ENCODE measurements around the gene LRCH1. TPM values are rescaled to one million over a fixed set of nuclear protein-coding genes. Genes with fewer than 3 reads are reported as not detected.

LRCH1 gene
- total RNA-seq, 1 donor from 2014 or later, result 2.9 TPM

DNA sequence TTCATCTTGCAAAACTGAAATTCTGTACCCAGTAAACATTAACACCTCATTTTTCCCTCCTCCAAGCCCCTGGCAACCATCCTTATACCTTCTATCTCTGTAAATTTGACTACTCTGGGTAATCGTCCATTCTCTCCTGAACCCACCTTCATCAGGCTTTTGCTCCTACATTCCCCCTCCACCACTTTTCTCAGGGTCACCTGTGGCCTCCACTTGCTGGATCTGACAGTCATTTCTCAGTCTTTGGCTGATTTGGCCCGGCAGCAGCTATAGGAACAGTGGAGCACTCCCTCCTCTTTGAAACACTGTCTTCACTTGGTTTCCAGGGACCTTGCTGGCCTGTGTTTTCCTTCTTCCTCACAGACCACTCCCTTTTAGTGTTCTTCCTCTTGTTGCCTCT lies 83.5 kb downstream of the LRCH1 start:
- Histone ChIP-seq H3K27me3 (no peaks in the 10 kb centered on the region), H3K27ac (no peak overlapping the region), H3K4me3 (no peak overlapping the region), H3K4me1 (peaks cover 11% of the 10 kb centered on the region), H2AFZ (replicated peaks) (no peak overlapping the region), H3K9me3 (ENCODE audit: low read depth) (no peaks in the 10 kb centered on the region), H3K9ac (no peak overlapping the region), H3K36me3 (no peaks in the 10 kb centered on the region), H3K4me2 (no peak overlapping the region), H4K20me1 (ENCODE audit: low read depth) (no peaks in the 10 kb centered on the region), H3F3A (ENCODE audit: low read depth) (no peaks in the 10 kb centered on the region), H3K79me2 (ENCODE audit: low read depth) (no peaks in the 10 kb centered on the region)
- Mint-ChIP-seq H3K4me1 (peaks cover 16% of the 10 kb centered on the region), H3K9me3 (no peaks in the 10 kb centered on the region), H3K27me3 (ENCODE audit: insufficient read depth, low read depth) (peaks cover 4% of the 10 kb centered on the region), H3K4me3 (no peak overlapping the region), H3K36me3 (no peaks in the 10 kb centered on the region), H3K27ac (no peak overlapping the region)
- TF ChIP-seq, protein P1, sequence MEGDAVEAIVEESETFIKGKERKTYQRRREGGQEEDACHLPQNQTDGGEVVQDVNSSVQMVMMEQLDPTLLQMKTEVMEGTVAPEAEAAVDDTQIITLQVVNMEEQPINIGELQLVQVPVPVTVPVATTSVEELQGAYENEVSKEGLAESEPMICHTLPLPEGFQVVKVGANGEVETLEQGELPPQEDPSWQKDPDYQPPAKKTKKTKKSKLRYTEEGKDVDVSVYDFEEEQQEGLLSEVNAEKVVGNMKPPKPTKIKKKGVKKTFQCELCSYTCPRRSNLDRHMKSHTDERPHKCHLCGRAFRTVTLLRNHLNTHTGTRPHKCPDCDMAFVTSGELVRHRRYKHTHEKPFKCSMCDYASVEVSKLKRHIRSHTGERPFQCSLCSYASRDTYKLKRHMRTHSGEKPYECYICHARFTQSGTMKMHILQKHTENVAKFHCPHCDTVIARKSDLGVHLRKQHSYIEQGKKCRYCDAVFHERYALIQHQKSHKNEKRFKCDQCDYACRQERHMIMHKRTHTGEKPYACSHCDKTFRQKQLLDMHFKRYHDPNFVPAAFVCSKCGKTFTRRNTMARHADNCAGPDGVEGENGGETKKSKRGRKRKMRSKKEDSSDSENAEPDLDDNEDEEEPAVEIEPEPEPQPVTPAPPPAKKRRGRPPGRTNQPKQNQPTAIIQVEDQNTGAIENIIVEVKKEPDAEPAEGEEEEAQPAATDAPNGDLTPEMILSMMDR (IDR thresholded peaks at IDR 0.05), result no peak
- TF ChIP-seq EZH2phosphoT487 (IDR thresholded peaks at IDR 0.05), result no peak
- TF ChIP-seq EZH2 (IDR thresholded peaks at IDR 0.05), result no peak
- no peak for DNase-seq (ENCODE audit: low spot score)

DNA sequence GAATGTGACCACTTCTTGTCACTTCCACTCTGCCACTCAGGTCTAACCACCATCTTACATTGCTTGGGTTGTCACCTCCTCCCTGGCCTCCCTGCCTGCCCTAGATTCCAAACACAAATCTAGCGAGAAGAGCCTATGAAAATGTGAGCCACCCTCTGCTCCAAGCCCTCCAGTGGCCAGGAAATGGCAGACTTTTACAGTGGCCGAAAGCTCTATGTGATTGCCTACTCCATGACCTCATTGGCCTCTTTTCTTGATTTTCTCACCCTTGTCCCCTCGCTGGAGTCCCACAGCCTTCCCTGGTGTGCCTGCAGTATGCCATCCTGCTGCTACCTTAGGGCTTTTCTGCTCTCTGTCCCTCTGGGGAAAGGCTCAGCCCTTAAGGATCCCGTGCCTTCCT lies 84.2 kb downstream of the LRCH1 start:
- TF ChIP-seq EZH2phosphoT487 (IDR thresholded peaks at IDR 0.05) (no peak), EZH2 (IDR thresholded peaks at IDR 0.05) (no peak)
- TF ChIP-seq, protein P1 (IDR thresholded peaks at IDR 0.05), result no peak
- H3K36me3 ChIP-seq, result no peaks in the 10 kb centered on the region
- DNase-seq (ENCODE audit: low spot score), result no peak
- Mint-ChIP-seq H3K9me3 (no peaks in the 10 kb centered on the region), H3K4me1 (peaks cover 16% of the 10 kb centered on the region), H3K27ac (no peak overlapping the region), H3K4me3 (no peak overlapping the region), H3K36me3 (no peaks in the 10 kb centered on the region), H3K27me3 (ENCODE audit: insufficient read depth, low read depth) (peaks cover 4% of the 10 kb centered on the region)
- no peaks in the 10 kb centered on the region for H3K27me3 ChIP-seq
- H3K79me2 ChIP-seq (ENCODE audit: low read depth), result no peaks in the 10 kb centered on the region
- no peak overlapping the region for H3K9ac ChIP-seq
- H4K20me1 ChIP-seq (ENCODE audit: low read depth), result no peaks in the 10 kb centered on the region
- no peak overlapping the region for H3K27ac ChIP-seq
- H3K4me2 ChIP-seq, result no peak overlapping the region
- H2AFZ ChIP-seq (replicated peaks), result no peak overlapping the region
- H3K9me3 ChIP-seq (ENCODE audit: low read depth), result no peaks in the 10 kb centered on the region
- H3K4me1 ChIP-seq, result peaks cover 11% of the 10 kb centered on the region
- H3K4me3 ChIP-seq, result no peak overlapping the region
- H3F3A ChIP-seq (ENCODE audit: low read depth), result no peaks in the 10 kb centered on the region

DNA sequence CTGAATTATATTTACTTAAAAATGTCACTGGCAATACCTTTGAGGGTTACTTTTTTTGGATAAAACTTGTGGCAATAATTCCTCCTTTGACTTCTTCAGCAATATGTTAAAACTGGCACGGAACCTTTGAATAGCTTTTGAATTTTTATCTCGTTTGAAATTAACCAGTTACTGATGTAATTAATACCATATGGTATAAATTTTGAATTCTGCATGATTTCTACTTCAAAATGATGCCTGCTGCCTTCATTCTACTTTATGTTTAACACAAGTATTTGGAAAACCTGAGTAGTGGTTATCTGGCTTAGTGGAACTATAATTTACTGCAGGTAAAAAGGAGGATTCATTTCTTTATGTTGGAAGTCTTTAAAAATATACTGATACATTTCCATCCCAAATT lies 85.3 kb downstream of the LRCH1 start:
- H3K27me3 ChIP-seq, result no peaks in the 10 kb centered on the region
- H3K9me3 ChIP-seq (ENCODE audit: low read depth), result no peaks in the 10 kb centered on the region
- Mint-ChIP-seq H3K4me1 (peaks cover 16% of the 10 kb centered on the region), H3K27me3 (ENCODE audit: insufficient read depth, low read depth) (peaks cover 4% of the 10 kb centered on the region), H3K9me3 (no peaks in the 10 kb centered on the region), H3K27ac (no peak overlapping the region), H3K36me3 (no peaks in the 10 kb centered on the region), H3K4me3 (no peak overlapping the region)
- H3K4me2 ChIP-seq, result no peak overlapping the region
- no peak overlapping the region for H3K4me3 ChIP-seq
- no peak for DNase-seq (ENCODE audit: low spot score)
- H3K79me2 ChIP-seq (ENCODE audit: low read depth), result no peaks in the 10 kb centered on the region
- H3K4me1 ChIP-seq, result peaks cover 11% of the 10 kb centered on the region
- no peak overlapping the region for H3K27ac ChIP-seq
- H3K36me3 ChIP-seq, result no peaks in the 10 kb centered on the region
- H4K20me1 ChIP-seq (ENCODE audit: low read depth), result no peaks in the 10 kb centered on the region
- H2AFZ ChIP-seq (replicated peaks), result no peak overlapping the region
- TF ChIP-seq EZH2phosphoT487 (IDR thresholded peaks at IDR 0.05) (no peak), EZH2 (IDR thresholded peaks at IDR 0.05) (no peak)
- TF ChIP-seq, protein P1 (IDR thresholded peaks at IDR 0.05), result no peak
- no peaks in the 10 kb centered on the region for H3F3A ChIP-seq (ENCODE audit: low read depth)
- no peak overlapping the region for H3K9ac ChIP-seq
